ENCODE measurements around the gene TRPC4AP. TPM values are rescaled to one million over a fixed set of nuclear protein-coding genes. Genes with fewer than 3 reads are reported as not detected.

Gene TRPC4AP
- total and polyA plus RNA-seq, 8 donors = 26.2 to 89.0 (median 52.4) TPM

DNA sequence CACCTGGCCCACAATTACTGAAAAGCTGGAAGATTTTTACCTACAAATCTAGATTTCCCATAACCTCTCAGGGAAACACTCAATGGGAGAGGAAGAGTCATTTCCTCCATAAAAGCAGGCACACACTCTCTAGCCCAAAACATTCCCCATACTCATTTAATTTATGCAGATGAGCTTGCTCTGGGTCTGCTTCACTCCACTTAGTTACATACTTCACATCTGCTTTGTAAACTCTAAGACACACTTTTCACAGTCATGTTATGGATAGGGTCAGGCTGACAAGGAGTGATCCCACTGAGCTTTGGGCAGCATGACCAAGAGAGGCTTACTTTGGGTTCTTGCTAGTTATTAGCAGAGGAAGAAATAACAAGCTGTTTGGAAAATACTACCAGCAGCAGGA, 27.4 kb downstream of the TRPC4AP start:
- Histone ChIP-seq H3K9me3 (no peaks in the 10 kb centered on the region), H3K4me3 (no peak overlapping the region), H3K36me3 (peaks cover 5 to 46% (median 30%) of the 10 kb centered on the region in 4 donors), H3K27ac (no peak overlapping the region), H3K4me1 (peaks cover 0 to 79% (median 33%) of the 10 kb centered on the region in 4 donors), H3K27me3 (no peaks in the 10 kb centered on the region)
- no peak for DNase-seq
- TF ChIP-seq EP300 (IDR thresholded peaks at IDR 0.05) (no peak), POLR2AphosphoS5 (IDR thresholded peaks at IDR 0.05) (no peak), POLR2A (IDR thresholded peaks at IDR 0.05) (no peak)
- TF ChIP-seq, protein P1, sequence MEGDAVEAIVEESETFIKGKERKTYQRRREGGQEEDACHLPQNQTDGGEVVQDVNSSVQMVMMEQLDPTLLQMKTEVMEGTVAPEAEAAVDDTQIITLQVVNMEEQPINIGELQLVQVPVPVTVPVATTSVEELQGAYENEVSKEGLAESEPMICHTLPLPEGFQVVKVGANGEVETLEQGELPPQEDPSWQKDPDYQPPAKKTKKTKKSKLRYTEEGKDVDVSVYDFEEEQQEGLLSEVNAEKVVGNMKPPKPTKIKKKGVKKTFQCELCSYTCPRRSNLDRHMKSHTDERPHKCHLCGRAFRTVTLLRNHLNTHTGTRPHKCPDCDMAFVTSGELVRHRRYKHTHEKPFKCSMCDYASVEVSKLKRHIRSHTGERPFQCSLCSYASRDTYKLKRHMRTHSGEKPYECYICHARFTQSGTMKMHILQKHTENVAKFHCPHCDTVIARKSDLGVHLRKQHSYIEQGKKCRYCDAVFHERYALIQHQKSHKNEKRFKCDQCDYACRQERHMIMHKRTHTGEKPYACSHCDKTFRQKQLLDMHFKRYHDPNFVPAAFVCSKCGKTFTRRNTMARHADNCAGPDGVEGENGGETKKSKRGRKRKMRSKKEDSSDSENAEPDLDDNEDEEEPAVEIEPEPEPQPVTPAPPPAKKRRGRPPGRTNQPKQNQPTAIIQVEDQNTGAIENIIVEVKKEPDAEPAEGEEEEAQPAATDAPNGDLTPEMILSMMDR (IDR thresholded peaks at IDR 0.05) = no peak
- intact Hi-C loops (cut with DNase I; ENCODE audit: low total_unique reads) = no loop called here

- Histone ChIP-seq H3K27ac (no peak overlapping the region), H3K36me3 (peaks cover 5 to 37% (median 21%) of the 10 kb centered on the region in 4 donors), H3K4me3 (no peak overlapping the region), H3K4me1 (peaks cover 0 to 66% (median 30%) of the 10 kb centered on the region in 4 donors), H3K9me3 (no peaks in the 10 kb centered on the region), H3K27me3 (no peaks in the 10 kb centered on the region)
- TF ChIP-seq, protein P1 (IDR thresholded peaks at IDR 0.05) = no peak
- TF ChIP-seq POLR2A (IDR thresholded peaks at IDR 0.05) = no peak
- TF ChIP-seq POLR2AphosphoS5 (IDR thresholded peaks at IDR 0.05) = no peak
- 65 to 94% (median 74%) methylated on average over 3 of the region's 3 CpGs for WGBS, 5 donors
- no peak for DNase-seq
- intact Hi-C loops (cut with DNase I; ENCODE audit: low total_unique reads) = no loop called here
Observed at GRCh38 chr20:35063168-35063567, 29.4 kb downstream of the TRPC4AP start.

- intact Hi-C loops (cut with DNase I; ENCODE audit: low total_unique reads) = no loop called here
- no peaks in the 10 kb centered on the region for H3K27me3 ChIP-seq
- WGBS, 5 donors = 93 to 97% (median 97%) methylated on average over 3 of the region's 3 CpGs
- H3K9me3 ChIP-seq = no peaks in the 10 kb centered on the region
- no peak for DNase-seq
- peaks cover 0 to 59% (median 29%) of the 10 kb centered on the region in 4 donors for H3K4me1 ChIP-seq
- TF ChIP-seq EP300 (IDR thresholded peaks at IDR 0.05) (no peak), POLR2A (IDR thresholded peaks at IDR 0.05) (no peak), POLR2AphosphoS5 (IDR thresholded peaks at IDR 0.05) (no peak)
- TF ChIP-seq, protein P1 (IDR thresholded peaks at IDR 0.05) = no peak
- H3K36me3 ChIP-seq = peaks cover under 1 to 32% (median 16%) of the 10 kb centered on the region in 4 donors
- H3K27ac ChIP-seq = no peak overlapping the region
- H3K4me3 ChIP-seq = no peak overlapping the region
Observed at GRCh38 chr20:35062478-35062877, 30.1 kb downstream of the TRPC4AP start.

GRCh38 chr20:35060168-35060567, 32.4 kb downstream of the TRPC4AP start:
- no peaks in the 10 kb centered on the region for H3K9me3 ChIP-seq
- H3K4me3 ChIP-seq = no peak overlapping the region
- H3K27ac ChIP-seq = no peak overlapping the region
- TF ChIP-seq POLR2AphosphoS5 (IDR thresholded peaks at IDR 0.05) = no peak
- TF ChIP-seq, protein P1 (IDR thresholded peaks at IDR 0.05) = no peak
- no peak for TF ChIP-seq POLR2A (IDR thresholded peaks at IDR 0.05)
- TF ChIP-seq EP300 (IDR thresholded peaks at IDR 0.05) = no peak
- H3K4me1 ChIP-seq = peaks cover 0 to 53% (median 26%) of the 10 kb centered on the region in 4 donors
- DNase-seq = no peak
- intact Hi-C loops (cut with DNase I; ENCODE audit: low total_unique reads) = no loop called here
- H3K36me3 ChIP-seq = peaks cover 0 to 33% (median 22%) of the 10 kb centered on the region in 4 donors
- 94 to 98% (median 95%) methylated on average over 5 of the region's 5 CpGs for WGBS, 5 donors
- H3K27me3 ChIP-seq = no peaks in the 10 kb centered on the region
